Measurements from ENCODE around the gene MOB3A.

GRCh38 chr19:2064395-2064787 is 31.7 kb downstream of the MOB3A start:
- no peak for TF ChIP-seq GATA2 (IDR thresholded peaks at IDR 0.05; ENCODE audit: low read depth, low read length)
- no peak for TF ChIP-seq GATA3 (IDR thresholded peaks at IDR 0.05; ENCODE audit: low read depth, low read length)

Measured in SH-SY5Y (cell line).